Right lobe of liver (tissue), 4 donors: Measurements from ENCODE around the gene ROBO2.
A peak's percentile ranks its signal among the peaks of the same experiment; 100 is the strongest.

Experiments used
- POLR2A ChIP-seq: fragments of 450-650 bp; IDR thresholded peaks from one replicate; pipeline ENCODE4 v1.6.1; 2017; ENCODE audit warnings: antibody characterized with exemption, mild to moderate bottlenecking
- TF ChIP-seq, protein P1 (sequence below), 4 donors: fragments of 200-600 bp in 3 of 4; fragments of 450-650 bp in 1 of 4; IDR thresholded peaks; one replicate each; pipeline versions ENCODE4 v1.5.1 to v1.8.0; 2016 to 2022; ENCODE audit warnings: antibody characterized with exemption in 4 of 4, mild to moderate bottlenecking in 2 of 4
- donor health status: DM: no; HTN: no; CAD: no.
- donor health status: DM: no; HTN: no; CAD: no.
- donor health status: DM: no; HTN: yes; CAD: no.

DNA sequence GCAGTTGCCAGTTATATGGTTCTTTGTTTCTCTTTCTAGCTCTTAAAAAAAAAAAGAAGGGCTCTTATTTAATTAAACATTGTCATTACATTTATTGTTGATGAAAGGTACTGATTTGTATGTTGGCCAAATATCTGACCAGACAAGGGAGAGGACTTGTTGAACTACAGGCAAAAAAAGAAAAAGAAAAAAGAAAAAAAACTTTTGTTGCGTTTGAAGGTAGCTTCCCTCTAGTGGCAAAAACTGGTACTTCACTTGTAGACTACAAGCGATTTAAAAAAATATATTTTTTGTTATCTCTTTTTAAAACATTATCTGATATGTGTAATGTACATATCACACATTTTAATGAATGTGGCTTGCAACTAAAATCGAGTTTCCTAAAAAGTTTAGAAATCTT is 280.6 kb downstream of the ROBO2 start:
- TF ChIP-seq, protein P1, sequence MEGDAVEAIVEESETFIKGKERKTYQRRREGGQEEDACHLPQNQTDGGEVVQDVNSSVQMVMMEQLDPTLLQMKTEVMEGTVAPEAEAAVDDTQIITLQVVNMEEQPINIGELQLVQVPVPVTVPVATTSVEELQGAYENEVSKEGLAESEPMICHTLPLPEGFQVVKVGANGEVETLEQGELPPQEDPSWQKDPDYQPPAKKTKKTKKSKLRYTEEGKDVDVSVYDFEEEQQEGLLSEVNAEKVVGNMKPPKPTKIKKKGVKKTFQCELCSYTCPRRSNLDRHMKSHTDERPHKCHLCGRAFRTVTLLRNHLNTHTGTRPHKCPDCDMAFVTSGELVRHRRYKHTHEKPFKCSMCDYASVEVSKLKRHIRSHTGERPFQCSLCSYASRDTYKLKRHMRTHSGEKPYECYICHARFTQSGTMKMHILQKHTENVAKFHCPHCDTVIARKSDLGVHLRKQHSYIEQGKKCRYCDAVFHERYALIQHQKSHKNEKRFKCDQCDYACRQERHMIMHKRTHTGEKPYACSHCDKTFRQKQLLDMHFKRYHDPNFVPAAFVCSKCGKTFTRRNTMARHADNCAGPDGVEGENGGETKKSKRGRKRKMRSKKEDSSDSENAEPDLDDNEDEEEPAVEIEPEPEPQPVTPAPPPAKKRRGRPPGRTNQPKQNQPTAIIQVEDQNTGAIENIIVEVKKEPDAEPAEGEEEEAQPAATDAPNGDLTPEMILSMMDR (IDR thresholded peaks at IDR 0.05) = peak; percentile 29 to 76 (median 70)
- no peak for TF ChIP-seq POLR2A
